DMS153 (cell line): ENCODE measurements around the gene TCF4.

Experiments used
- DNase-seq: peaks from one replicate; lab custom pipeline; 2025; lab: John Stamatoyannopoulos, UW

The TCF4 gene

DNA sequence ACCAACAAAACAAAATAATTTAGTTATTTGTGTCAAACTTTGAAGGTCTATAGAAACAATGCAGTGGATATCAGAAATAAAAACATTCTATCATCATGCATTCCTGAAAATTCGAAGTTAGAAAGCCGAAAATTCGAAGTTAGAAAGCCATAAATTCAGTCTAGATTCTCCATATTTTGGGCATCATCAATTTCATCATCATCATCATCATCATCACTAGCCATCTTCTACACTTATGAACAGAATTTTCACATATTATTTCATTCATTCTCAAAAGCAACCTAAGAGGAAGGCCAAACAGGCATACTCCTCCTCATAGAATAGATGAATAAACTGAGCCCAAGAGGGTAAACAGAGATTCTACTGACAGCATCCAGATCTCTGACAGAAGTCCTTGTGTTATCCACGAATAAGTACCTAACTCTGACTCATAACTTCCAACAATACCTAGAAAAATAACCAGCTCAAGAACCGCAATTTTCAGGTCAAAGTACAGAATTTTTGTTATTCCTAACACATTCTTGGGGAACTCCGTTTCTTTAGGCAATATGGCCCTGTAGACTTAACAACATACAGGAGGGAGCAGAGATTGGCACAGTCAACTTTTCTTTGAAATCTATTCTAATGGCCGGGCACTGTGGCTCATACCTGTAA lies 84.7 kb downstream of the TCF4 start:
- no peak for DNase-seq

DNA sequence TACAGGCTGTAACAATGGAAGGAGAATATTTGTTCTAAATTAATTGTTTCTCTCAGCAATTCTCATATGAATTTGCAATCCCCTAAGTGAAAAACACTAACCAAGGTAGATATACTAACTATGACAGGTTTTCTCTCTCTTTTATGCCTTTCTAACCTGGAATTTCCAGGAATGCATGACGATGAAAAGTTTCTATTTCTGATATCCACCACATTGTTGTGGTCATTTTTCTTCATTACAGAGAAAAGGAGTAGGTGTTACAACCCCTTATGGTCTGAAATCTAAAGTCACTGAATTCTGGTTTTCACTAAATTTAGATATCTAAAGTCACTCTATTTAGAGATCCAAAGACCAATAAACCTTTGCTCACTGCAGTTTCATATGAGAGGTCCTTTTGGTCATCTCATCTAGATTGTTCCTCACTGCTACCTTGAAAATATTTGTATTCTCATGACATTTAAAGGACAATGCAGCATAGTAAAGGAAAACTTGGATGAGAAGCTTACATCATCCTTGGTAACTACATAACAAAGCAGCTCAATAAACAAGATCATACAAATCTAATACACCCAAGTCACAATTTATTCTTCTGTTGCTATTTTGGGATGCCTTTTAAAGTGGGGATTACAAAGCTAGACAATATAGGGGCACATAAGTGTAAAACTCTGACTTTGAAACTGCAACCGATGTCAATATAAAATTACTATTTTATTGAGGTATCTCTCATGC lies 85.8 kb downstream of the TCF4 start:
- DNase-seq = no peak

DNA sequence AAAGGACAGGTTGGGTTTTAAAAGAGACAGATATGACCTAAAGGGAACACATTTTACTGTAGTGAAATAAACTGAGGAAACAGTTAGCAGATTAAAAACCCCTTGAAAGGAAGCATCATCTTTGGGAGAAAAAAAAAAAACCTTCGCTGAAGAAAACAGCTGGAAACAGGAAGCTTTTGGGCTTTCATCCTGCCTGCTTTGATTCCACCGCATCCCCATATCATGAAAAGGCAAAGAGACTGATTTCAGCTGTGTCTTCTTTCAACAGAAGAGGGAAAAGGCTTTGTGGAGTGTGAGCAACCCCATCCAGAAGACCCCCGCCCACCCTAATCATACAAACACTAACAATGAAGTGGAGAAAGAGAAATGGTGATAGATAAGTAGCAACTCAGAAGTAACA lies 86.4 kb downstream of the TCF4 start:
- DNase-seq = no peak

DNA sequence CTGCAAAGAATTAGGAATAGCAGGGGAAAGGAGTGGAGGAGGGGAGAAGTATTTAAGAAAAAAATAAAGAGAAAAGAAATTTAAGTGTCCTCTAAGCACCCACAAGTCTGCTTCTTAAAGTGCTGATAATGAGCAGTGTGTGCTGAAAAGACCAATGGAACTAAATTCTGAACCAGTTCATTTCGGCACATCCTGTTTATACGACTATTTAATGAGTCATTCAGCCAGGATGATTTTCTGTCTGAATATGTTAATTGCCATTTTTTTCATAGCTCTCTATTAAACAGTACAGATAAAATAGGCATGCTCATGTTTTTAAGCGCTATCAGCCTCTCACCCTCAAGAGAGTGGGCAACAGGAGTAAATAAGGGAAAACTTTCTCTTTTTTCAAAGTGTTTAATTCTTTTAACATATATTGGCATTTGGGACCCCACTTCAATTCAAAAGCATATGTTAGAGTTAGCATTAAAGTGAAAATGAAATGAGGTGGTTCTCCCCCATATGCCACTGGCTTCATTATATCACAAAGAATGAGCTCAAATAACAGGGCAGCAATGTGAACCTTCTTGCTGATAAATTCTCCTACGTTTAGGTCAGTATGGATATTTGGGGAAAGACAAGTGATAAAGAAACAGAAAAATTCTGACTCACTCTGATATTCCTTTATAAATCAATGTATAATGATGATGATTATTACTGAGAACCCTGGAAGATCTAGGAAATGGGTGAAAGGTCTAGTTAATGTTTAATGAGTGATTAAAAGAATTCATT lies 87.5 kb downstream of the TCF4 start:
- no peak for DNase-seq

DNA sequence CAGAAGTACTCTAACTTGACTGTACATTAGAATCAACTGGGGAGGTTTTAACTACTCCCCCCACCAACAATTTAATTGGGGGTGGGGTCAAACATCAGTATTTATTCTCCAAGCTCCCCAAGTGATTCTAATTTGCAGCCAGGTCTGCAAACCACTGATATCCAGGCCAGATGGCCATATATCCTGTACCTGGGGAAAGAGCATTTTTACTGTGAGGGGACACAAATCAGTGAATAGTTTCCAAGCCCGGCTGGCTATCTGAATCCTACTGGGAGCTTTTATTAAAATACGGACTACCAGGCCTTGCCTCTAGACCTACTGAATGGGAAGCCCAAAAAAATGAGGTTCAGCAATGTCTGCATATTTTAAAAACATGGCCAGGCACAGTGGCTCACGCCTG lies 88.5 kb downstream of the TCF4 start:
- no peak for DNase-seq

DNA sequence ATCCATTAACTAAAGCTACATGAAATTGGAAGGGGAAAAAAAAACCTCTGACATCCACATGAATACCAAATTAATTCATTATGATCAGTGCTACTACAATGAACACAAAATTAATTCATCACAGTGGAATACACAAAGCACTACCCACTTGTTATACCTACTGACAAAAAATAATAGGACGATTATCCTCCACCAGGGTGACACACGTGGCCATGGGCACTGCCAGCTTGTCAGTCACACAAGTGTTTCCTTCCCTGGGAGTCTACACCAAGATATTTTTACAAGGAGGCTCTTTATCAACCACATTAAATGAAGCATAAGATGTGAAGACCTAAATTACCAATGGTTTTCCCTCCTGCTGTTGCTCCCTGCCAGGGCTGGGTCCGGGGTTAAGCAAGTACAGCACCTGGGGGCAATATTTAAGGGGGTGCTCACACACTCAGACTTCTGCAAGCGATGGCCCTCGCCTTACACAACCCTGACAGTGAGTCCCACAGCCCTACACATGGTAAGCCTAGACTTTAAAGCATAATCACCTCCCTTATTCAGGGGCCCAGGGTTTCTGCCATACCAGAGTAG lies 90.1 kb downstream of the TCF4 start:
- DNase-seq = no peak

DNA sequence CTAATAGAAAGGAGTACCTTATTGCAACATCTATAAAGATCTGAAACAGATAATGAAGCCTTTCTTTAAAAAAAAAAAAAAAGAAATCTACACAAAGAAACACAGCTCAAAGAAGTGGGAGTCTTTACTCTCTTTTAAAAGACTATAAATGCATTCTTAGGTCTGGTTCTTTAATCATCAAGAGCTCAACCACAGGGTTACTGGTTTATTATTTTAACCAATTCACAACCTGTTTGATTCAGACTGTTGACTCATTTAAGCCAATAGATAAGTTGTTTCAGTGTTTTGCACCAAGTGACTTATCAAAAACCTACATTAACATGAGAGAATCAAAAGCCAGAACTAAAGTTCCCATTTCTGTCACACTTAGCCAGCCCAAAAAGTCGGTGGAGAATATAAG lies 93.1 kb downstream of the TCF4 start:
- DNase-seq = no peak

DNA sequence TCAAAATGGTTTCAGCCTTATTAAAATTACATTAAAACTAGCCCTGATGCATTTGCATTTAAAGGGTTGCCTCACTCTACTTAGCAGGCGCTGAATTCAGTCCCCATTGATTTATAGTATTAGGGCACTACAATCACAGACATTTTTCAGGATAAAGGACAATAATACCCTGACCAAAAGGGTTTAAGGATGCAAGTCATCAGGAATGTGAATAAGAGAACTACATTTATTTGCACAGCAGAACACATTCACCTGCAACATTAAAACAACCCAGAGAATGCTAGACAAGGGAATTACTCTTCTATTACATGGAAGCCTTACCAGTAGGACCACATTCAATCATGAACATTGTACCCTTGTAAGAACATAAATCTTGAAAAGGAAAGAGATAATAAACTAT lies 93.6 kb downstream of the TCF4 start:
- DNase-seq = no peak

DNA sequence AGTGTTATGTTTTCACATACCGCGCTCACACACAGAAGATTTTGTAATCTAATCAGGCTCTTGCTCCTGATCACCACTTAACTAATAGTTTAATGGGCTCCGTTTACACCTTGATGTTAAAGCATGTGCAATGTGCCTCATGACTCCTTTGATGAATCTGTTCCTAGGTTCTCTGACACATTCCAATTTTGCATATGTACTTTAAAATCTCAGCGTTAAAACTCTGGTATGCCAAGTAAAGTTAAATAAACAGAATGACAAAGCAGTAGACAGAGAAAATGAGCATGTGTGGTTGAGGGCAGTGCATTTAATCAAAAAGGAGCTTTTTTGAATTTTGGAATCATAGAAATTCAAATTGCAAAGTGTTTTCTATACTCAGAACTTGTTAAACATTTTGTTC lies 96.4 kb downstream of the TCF4 start:
- DNase-seq = no peak

DNA sequence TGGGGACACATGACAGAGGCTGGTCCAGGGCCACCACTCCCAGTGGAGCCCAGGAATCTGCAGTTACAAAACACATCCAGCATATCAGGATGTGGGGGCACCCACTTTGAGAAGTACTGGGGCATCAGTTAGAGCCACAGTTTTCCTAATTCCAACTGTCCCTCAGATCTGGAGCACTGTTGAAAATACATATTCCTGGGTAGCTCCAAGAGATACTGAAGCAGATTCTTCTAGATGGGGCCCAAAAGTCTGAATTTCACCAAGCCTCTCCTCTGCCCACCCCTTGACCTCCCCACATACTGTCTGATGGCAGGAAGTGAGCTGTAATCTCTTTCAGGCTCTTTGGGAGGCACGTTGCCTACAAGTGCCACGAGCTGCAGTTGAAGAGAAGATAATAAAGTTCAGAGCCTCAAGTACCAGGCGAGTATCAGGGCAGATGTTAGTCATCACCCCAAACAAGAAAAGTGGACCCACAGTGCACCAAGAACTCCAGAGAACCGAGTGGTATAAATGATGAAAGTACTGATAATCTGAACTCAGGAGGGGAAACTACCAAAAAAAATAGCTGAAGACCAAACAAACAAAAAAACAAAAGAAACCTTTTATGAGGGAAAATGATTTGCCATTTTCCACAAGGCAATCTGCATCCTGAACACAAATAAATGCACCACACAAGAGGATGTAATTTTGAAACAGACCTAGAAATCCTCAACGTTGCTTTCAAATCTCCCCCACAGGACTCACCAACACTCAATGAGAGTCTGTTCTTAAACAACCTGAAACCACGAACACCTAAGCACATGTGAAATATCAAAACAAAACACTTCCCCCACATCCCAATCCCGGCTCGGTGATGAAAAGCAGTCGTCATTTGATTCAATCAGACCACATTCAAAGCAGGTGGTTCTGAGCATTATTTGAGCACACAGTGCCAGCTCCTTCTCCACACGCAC lies 98.7 kb downstream of the TCF4 start:
- DNase-seq = peak; percentile 56

DNA sequence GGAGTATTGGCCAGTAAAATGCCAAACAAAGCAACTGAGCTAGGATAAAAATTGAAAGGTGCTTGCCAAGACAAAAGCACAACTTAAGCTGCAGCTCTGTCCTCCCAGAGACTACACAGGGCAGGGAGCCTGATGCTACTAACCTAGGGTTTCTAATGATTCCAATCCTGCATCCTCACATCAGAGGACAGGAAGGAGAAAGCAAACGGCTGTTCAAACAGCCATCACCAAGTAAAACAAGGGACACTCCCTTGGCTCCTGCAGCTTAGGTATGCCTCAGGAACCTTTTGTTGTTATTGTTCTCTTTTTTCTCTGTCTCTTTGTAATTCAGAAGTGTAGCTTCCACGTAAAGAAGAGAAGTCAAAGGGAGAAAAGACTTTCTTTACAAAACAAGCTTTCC lies 99.5 kb downstream of the TCF4 start:
- DNase-seq = peak; percentile 43

DNA sequence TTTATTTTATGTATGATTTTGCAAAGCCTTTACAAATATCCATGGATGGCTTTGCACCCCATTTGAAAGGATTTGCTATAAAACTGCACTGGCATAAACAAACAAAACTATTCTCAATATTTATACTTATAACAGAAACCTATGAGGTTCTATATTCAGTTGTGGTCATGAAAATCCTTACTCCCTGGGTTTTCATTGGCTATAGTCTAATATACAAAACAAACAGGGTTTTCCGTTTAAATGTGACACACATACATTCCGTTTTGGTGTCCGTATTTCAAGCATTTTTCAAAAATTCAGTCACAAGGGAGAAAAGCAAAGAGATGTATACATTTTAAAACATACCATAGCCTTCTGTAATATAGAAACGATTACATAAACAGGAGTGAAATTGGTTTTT lies 100.0 kb downstream of the TCF4 start:
- DNase-seq = no peak

DNA sequence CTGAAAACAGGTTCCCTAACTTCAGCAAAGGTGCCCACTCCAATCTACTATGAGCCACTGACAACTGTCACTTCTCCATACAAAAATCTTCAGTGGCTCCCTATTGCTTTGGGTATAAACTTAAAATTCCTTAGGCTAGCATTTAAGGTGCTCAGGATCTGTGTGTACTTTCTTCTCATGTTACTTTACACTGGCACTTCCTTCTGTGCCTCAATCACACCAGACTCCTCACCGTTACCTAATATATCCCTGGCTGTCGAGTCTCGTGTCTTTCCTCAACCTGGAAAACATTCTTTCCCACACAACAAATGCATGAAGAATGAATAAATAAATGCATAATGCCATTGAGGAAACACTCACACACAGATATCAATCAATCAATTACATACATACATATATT lies 101.1 kb downstream of the TCF4 start:
- no peak for DNase-seq

DNA sequence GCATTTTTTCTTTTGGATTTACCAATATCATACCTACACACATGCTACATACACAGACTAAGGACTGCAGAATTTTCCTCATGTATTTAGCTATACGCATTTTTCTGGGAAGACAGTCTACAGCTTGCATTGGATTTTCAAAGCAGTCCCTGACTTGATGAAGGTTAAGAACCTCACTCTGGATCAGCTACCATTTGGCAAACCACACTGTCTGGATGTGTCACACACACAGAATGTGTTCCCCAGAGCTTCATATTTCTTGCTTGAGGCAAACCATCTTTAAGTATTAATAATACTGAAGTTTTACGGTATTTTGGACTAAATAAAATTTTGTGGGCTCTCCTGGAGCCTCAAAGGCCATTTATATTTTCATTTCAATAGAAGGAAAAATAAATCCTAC lies 102.3 kb downstream of the TCF4 start:
- no peak for DNase-seq

DNA sequence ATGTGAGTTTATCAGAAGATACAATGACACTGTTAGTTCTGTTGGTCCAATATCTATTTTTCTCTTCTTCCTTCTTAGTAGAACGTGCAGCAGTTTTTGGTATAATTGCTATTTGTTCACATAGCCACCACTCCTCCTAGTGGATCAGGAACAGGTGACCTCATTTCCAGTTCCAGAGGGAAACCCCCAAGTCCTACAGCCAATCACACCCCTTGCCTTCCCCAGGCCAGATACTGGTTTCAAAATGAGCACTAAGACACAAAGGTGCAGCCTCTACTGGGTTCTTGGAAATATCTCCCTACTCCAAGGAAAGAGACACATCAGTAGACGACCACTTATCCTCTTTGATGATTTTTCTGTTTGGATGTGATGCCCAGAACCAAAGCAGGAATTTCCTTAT lies 103.2 kb downstream of the TCF4 start:
- no peak for DNase-seq

DNA sequence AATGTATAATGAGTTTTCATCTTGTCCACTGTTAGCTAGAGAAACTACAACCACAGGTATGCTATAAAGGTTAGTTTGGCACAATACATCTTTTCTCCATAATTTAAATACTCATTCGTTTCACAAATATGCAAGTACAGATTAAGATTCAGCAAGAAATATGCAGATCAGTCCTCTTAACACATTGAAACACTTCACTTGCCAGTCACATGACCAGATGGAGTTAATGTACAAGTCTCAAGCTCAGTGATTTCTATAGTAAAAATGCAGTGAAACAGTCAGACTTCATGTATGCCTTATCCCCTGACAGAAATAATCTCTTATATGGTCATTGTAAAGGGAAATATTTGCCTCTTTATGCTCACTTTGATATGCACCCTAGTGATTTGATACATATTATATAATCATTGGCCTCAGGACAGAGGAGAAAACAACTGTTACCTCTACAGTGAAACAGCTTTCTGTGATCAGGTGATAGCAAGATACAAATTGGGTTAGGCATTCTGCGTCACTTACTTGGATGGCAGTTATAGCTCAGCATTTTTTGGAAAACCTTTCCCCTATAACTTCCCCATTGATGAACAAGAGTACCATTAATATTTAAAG lies 104.6 kb downstream of the TCF4 start:
- DNase-seq = no peak

DNA sequence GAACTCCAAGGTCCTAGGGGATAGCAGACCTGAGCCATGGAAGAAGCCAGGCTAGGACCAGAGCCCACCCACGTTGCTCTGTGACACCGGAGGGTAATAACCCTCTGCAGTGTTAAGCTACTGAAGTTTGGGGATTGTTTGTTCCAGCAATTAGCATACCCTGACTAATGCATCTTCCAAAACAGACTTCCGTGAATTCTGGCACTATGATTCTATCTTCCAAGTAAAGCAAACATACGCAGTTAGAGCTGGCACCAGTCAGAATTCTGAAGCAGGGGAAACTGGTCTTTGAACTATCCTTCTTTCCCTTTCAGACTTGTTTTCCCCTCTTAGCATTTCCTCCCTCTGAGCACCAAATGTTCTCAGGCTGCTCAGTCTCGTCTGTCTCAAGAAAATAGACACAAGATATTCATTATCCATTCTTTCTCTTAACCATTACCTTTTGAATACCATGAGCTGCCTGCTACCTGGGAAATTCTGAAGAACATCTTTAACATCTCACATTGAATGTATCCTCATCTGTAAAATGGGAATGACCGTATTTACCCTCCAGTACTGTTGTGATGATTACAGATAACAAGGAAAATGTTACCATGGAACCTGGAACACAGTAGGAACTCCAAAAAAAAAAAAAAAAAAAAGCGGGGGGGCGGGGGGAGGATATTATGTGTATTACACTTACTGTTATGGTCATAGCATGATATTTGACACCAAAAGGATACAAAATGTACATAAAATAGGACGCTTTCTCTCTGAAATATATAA lies 108.2 kb downstream of the TCF4 start:
- no peak for DNase-seq

DNA sequence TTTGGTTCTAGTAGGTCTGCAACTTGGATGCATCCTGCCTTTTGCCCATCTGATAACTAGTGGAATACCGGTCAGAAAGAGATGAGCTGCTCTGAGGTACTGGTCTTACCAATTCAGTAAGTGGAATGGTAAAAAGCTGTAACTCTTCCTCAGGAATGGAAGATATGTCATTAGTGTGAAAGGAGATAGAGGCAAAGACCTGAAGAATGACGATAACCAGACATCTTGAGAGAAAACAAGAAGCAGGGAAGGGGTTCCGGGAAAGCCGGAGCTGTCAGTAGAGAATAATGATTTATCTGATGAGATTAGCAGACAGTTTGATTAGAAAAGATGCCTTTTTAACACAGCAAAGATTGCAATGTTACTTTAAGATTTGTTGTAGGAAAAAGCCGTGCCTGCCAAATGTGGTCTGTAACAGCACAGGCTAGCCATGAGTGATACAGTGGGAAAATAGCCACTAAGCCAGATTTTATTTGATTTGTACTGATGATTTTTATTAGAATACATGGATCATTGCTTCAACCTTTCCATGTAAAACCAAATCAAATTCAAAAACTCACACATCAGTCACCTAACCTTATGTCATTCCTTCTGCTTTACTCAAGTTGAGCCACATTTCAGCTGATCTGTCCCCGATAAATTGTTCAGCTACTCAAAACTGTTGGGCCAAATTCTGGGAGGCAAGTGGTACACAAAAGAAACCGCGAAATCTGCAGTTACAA lies 110.0 kb downstream of the TCF4 start:
- no peak for DNase-seq

DNA sequence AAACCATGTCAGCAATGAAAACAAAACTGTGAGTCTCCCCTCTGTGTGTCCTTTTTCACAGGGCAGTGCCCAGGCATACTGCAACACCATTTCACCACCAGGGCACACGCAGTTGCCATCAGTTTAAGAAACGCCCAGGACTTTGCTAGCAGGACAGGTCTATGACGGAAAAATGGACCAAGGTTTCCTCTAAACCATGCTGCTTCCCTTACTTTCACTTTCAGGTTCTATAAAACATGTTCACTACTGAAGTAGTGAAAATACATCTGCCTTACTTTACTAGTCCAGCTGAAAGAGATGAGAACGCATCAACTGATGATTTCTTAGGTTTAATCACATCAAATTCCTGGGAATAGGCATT lies 110.5 kb downstream of the TCF4 start:
- DNase-seq = no peak

DNA sequence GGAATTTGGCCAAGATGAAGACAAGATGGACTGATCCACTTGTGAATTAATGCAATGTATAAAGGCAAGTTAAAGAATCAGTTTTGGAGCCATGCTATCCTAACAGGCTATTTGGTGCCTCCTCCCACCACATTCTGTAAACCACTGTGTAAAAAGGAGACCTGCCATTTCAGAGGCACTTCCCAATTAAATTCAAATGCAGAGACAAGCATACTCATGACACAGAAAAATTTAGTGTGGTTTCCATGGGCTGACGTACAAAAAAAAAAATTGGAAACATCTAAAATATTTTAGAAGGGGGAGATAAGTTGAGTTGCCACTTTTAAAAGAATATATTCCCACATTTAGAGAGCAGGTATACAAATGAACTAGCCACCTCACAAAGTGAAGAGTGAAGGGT lies 112.1 kb downstream of the TCF4 start:
- DNase-seq = no peak
